Loucy (cell line): ENCODE measurements around the gene CRYGA.

Experiments used
- EZH2phosphoT487 ChIP-seq: fragments of 200-600 bp; IDR thresholded peaks from 2 replicates; pipeline ENCODE4 v1.6.1; 2018; ENCODE audit warnings: antibody characterized with exemption, mild to moderate bottlenecking, moderate library complexity, borderline replicate concordance
- TF ChIP-seq, protein P1 (sequence below): fragments of 200-600 bp; sonication (generic); conservative IDR thresholded peaks from 2 replicates; pipeline ENCODE4 v1.5.1; 2014; ENCODE audit warnings: mild to moderate bottlenecking, antibody characterized with exemption, low read length

DNA sequence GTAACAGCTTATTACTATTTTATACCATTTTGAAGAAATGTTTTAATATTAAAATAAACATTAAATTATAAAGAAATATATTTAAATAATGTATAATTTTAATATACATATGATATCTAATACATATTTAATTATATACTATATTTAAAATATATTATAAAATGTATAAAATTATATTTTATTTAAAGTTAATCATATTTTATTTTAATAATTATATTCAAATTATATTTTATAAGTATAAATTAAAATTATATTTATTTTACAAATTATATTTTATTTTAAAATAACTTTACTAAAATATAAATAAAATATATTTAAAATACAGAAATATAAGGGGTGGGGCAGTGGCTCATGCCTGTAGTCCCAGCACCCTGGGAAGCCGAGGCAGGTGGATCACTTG lies 41.1 kb downstream of the CRYGA start:
- TF ChIP-seq, protein P1, sequence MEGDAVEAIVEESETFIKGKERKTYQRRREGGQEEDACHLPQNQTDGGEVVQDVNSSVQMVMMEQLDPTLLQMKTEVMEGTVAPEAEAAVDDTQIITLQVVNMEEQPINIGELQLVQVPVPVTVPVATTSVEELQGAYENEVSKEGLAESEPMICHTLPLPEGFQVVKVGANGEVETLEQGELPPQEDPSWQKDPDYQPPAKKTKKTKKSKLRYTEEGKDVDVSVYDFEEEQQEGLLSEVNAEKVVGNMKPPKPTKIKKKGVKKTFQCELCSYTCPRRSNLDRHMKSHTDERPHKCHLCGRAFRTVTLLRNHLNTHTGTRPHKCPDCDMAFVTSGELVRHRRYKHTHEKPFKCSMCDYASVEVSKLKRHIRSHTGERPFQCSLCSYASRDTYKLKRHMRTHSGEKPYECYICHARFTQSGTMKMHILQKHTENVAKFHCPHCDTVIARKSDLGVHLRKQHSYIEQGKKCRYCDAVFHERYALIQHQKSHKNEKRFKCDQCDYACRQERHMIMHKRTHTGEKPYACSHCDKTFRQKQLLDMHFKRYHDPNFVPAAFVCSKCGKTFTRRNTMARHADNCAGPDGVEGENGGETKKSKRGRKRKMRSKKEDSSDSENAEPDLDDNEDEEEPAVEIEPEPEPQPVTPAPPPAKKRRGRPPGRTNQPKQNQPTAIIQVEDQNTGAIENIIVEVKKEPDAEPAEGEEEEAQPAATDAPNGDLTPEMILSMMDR: no peak
- TF ChIP-seq EZH2phosphoT487: no peak
